Adrenal gland (tissue), 5 donors: ENCODE data around the gene FGF22.

Experiments used
- POLR2A ChIP-seq, 2 donors: fragments of 450-650 bp; IDR thresholded peaks; one replicate each; pipeline ENCODE4 v1.6.1; 2017; ENCODE audit warnings: antibody characterized with exemption in 2 of 2, mild to moderate bottlenecking in 2 of 2, moderate library complexity in 1 of 2
- TF ChIP-seq, protein P1 (sequence below), 6 experiments: fragments of 450-650 bp in 4 of 6; fragments of 200-600 bp in 2 of 6; sonication (generic) in 1 of 6; IDR thresholded peaks; 1 replicate in 5 of 6; 2 replicates in 1 of 6; pipeline versions ENCODE4 v1.5.1 to v1.8.0; 2016 to 2021; ENCODE audit warnings: antibody characterized with exemption in 6 of 6, mild to moderate bottlenecking in 2 of 6, moderate library complexity in 1 of 6
- donor health status: DM: no; HTN: no; CAD: no.

DNA sequence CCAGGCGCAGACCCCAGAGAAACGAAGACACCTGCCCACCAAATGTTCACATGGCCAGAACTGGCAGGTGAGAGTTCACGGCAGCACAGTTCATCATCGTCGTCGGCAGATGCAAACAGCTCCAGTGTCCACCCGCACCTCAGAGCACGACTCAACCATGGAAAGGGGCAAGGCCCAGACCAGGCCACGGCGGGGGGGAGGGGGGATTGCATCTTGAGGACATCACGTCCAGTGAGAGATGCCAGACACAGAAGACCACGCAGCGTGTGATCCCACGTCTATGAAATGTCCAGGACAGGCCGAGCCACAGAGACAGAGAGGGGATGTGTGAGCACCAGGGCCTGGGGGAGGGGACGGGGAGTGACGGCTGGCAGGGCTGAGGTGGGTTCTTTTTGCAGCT lies 16.0 kb downstream of the FGF22 start:
- TF ChIP-seq POLR2A (IDR thresholded peaks at IDR 0.05): no peak
- TF ChIP-seq, protein P1, sequence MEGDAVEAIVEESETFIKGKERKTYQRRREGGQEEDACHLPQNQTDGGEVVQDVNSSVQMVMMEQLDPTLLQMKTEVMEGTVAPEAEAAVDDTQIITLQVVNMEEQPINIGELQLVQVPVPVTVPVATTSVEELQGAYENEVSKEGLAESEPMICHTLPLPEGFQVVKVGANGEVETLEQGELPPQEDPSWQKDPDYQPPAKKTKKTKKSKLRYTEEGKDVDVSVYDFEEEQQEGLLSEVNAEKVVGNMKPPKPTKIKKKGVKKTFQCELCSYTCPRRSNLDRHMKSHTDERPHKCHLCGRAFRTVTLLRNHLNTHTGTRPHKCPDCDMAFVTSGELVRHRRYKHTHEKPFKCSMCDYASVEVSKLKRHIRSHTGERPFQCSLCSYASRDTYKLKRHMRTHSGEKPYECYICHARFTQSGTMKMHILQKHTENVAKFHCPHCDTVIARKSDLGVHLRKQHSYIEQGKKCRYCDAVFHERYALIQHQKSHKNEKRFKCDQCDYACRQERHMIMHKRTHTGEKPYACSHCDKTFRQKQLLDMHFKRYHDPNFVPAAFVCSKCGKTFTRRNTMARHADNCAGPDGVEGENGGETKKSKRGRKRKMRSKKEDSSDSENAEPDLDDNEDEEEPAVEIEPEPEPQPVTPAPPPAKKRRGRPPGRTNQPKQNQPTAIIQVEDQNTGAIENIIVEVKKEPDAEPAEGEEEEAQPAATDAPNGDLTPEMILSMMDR (IDR thresholded peaks at IDR 0.05): no peak
